Testis (tissue), 3 donors: ENCODE data around the gene SFTPB. TPM values are rescaled to one million over a fixed set of nuclear protein-coding genes. Genes with fewer than 3 reads are reported as not detected.

ENCODE experiments used
- DNase-seq: peaks from one replicate; pipeline ENCODE4 v3.0.0-alpha.2; 2019
- H3K27ac ChIP-seq, 2 donors: fragments of 200-600 bp; sonication (generic); one replicate each; pipeline ENCODE4 v1.5.1; 2019
- H3K27me3 ChIP-seq: fragments of 200-600 bp; sonication (generic); one replicate; pipeline ENCODE4 v1.5.1; 2019
- H3K36me3 ChIP-seq: fragments of 200-600 bp; sonication (generic); one replicate; pipeline ENCODE4 v1.5.1; 2017; ENCODE audit warnings: low read depth; ENCODE audit errors: missing control alignments
- H3K4me1 ChIP-seq: fragments of 200-600 bp; sonication (generic); one replicate; pipeline ENCODE4 v1.5.1; 2019
- H3K4me3 ChIP-seq, 2 donors: fragments of 200-600 bp; sonication (generic); one replicate each; pipeline ENCODE4 v1.5.1; 2017 to 2019
- H3K9me3 ChIP-seq: fragments of 200-600 bp; sonication (generic); one replicate; pipeline ENCODE4 v1.5.1; 2017
- CTCF ChIP-seq, 3 experiments: fragments of 450-650 bp in 2 of 3; fragments of 200-600 bp in 1 of 3; sonication (generic) in 1 of 3; IDR thresholded peaks; one replicate each; pipeline ENCODE4 v1.5.1; 2016 to 2019; ENCODE audit warnings: antibody characterized with exemption in 3 of 3, mild to moderate bottlenecking in 2 of 3, moderate library complexity in 1 of 3
- POLR2A ChIP-seq: fragments of 450-650 bp; IDR thresholded peaks from one replicate; pipeline ENCODE4 v1.6.1; 2017; ENCODE audit warnings: antibody characterized with exemption, mild to moderate bottlenecking, moderate library complexity
- WGBS, 2 donors: methylation state at CpG; one replicate each; pipeline ENCODE4 v1.1.5; 2018; 5-methylcytosine and 5-hydroxymethylcytosine counted together
- intact Hi-C: fragments of 100-400 bp; cut with DNase I; formaldehyde crosslinking; loops from one replicate; pipeline ENCODE4 v1.15.1; 2023; ENCODE audit warnings: low total_unique reads
- polyA plus RNA-seq: library from polyadenylated mRNA; stranded (reverse); fragments of 350-450 nt; fragmentation: Illumina TruSeq; extraction: RNeasy Lipid Tissue Mini Kit (QIAGEN cat#74804); gene quantifications from one replicate; pipeline ENCODE4 v1.2.3, GENCODE V29; 2014; ENCODE audit warnings: low read depth, low replicate concordance; ENCODE audit not compliant: insufficient read depth
- total RNA-seq, 2 donors: library from RNA; depleted of rRNA; stranded (reverse); fragments of >200 nt; gene quantifications; one replicate each; pipeline ENCODE4 v1.2.3, GENCODE V29; 2016

The SFTPB gene
- total and polyA plus RNA-seq, 3 donors from 2014 or later = 0.25 to 0.36 TPM; not detected in 1

GRCh38 chr2:85702800-85703199 is 34.8 kb upstream of the SFTPB start:
- TF ChIP-seq POLR2A (no peak), CTCF (IDR thresholded peaks at IDR 0.05) (no peak)
- 85 to 86% methylated on average over 4 of the region's 4 CpGs for WGBS, 2 donors
- Histone ChIP-seq H3K27me3 (no peaks in the 10 kb centered on the region), H3K27ac (no peak overlapping the region), H3K36me3 (no peaks in the 10 kb centered on the region), H3K9me3 (no peaks in the 10 kb centered on the region), H3K4me3 (no peak overlapping the region), H3K4me1 (peaks cover 5% of the 10 kb centered on the region)
- intact Hi-C loops = no loop called here
- DNase-seq = no peak

- no peak for DNase-seq
- Histone ChIP-seq H3K36me3 (no peaks in the 10 kb centered on the region), H3K4me1 (peaks cover 3% of the 10 kb centered on the region), H3K9me3 (no peaks in the 10 kb centered on the region), H3K27me3 (no peaks in the 10 kb centered on the region), H3K27ac (no peak overlapping the region), H3K4me3 (no peak overlapping the region)
- TF ChIP-seq CTCF (IDR thresholded peaks at IDR 0.05) = no peak
- TF ChIP-seq POLR2A = no peak
- intact Hi-C loops = no loop called here
These were observed 34.2 kb upstream of the SFTPB start for GRCh38 chr2:85702172-85702571.

GRCh38 chr2:85699325-85699724 is 31.3 kb upstream of the SFTPB start:
- Histone ChIP-seq H3K27ac (no peak overlapping the region), H3K9me3 (no peaks in the 10 kb centered on the region), H3K36me3 (no peaks in the 10 kb centered on the region), H3K4me3 (no peak overlapping the region), H3K27me3 (no peaks in the 10 kb centered on the region), H3K4me1 (no peaks in the 10 kb centered on the region)
- TF ChIP-seq CTCF (IDR thresholded peaks at IDR 0.05) (no peak), POLR2A (no peak)
- peak; percentile 60 for DNase-seq
- intact Hi-C loops = no loop called here
- 55 to 77% methylated on average over 1 of the region's 1 CpG for WGBS, 2 donors

GRCh38 chr2:85698880-85699254 is 30.9 kb upstream of the SFTPB start:
- Histone ChIP-seq H3K4me3 (no peak overlapping the region), H3K4me1 (no peaks in the 10 kb centered on the region), H3K27ac (no peak overlapping the region), H3K27me3 (no peaks in the 10 kb centered on the region), H3K9me3 (no peaks in the 10 kb centered on the region), H3K36me3 (no peaks in the 10 kb centered on the region)
- TF ChIP-seq CTCF (IDR thresholded peaks at IDR 0.05) = no peak
- no peak for TF ChIP-seq POLR2A
- intact Hi-C loops = no loop called here
- WGBS, 2 donors = 67 to 69% methylated on average over 8 of the region's 8 CpGs
- no peak for DNase-seq

GRCh38 chr2:85698184-85698879 is 30.3 kb upstream of the SFTPB start:
- TF ChIP-seq CTCF (IDR thresholded peaks at IDR 0.05) (no peak), POLR2A (no peak)
- no peak for DNase-seq
- WGBS, 2 donors = 54 to 66% methylated on average over 9 to 11 of the region's 11 CpGs

More at GRCh38 chr2:85698184-85698879, 30.3 kb upstream of the SFTPB start:
- H3K27me3 ChIP-seq = no peaks in the 10 kb centered on the region
- no peaks in the 10 kb centered on the region for H3K4me1 ChIP-seq
- intact Hi-C loops = no loop called here
- H3K36me3 ChIP-seq = no peaks in the 10 kb centered on the region
- H3K9me3 ChIP-seq = no peaks in the 10 kb centered on the region
- H3K4me3 ChIP-seq = no peak overlapping the region
- no peak overlapping the region for H3K27ac ChIP-seq
